H1 (cell line): Measurements from ENCODE around the gene GNAT1. TPM values are rescaled to one million over a fixed set of nuclear protein-coding genes. Genes with fewer than 3 reads are reported as not detected.

Experiments
- CBX8 ChIP-seq: fragments of 300-800, 300-1000 bp; sonication (generic); IDR thresholded peaks from 2 replicates; pipeline ENCODE4 v1.7.1; 2016; ENCODE audit warnings: low read depth, low read length, borderline replicate concordance
- CHD2 ChIP-seq: IDR thresholded peaks from 2 replicates; pipeline ENCODE4 v1.6.1; 2012; ENCODE audit warnings: low read length, improper control_type of control experiment
- EGR1 ChIP-seq: IDR thresholded peaks from 2 replicates; pipeline ENCODE4 v1.6.1; 2011; ENCODE audit warnings: low read depth, low read length, borderline replicate concordance
- EZH2 ChIP-seq: fragments of 200-600 bp; sonication (generic); IDR thresholded peaks from 2 replicates; pipeline ENCODE4 v1.7.1; 2012; ENCODE audit warnings: low read depth, mild to moderate bottlenecking, moderate library complexity, low read length, inconsistent platforms; ENCODE audit not compliant: severe bottlenecking
- FOSL1 ChIP-seq: IDR thresholded peaks from 2 replicates; pipeline ENCODE4 v1.6.1; 2011; ENCODE audit warnings: mild to moderate bottlenecking, low read depth, low read length, moderate library complexity; ENCODE audit not compliant: insufficient read depth
- HDAC2 ChIP-seq, 2 experiments: fragments of 300-600 bp in 1 of 2; sonication (generic) in 1 of 2; IDR thresholded peaks; 2 replicates each; pipeline ENCODE4 v1.6.1; 2011 to 2012; ENCODE audit warnings: low read depth in 2 of 2, low read length in 2 of 2, mild to moderate bottlenecking in 2 of 2, moderate library complexity in 2 of 2, borderline replicate concordance in 1 of 2, inconsistent platforms in 1 of 2
- KDM5A ChIP-seq: fragments of 200-600 bp; IDR thresholded peaks from 2 replicates; pipeline ENCODE4 v1.7.1; 2012; ENCODE audit warnings: mild to moderate bottlenecking, low read length, inconsistent platforms, mixed read lengths
- SAP30 ChIP-seq: fragments of 300-600 bp; sonication (generic); IDR thresholded peaks from 2 replicates; pipeline ENCODE4 v1.7.1; 2012; ENCODE audit warnings: low read length, moderate library complexity, mild to moderate bottlenecking, inconsistent platforms; ENCODE audit not compliant: insufficient read depth, insufficient replicate concordance
- SP4 ChIP-seq: IDR thresholded peaks from 2 replicates; pipeline ENCODE4 v1.6.1; 2012; ENCODE audit warnings: low read length, inconsistent platforms
- TCF12 ChIP-seq: IDR thresholded peaks from 2 replicates; pipeline ENCODE4 v1.6.1; 2011; ENCODE audit warnings: low read depth, mild to moderate bottlenecking, low read length
- polyA plus RNA-seq, 7 experiments: library from polyadenylated mRNA; depleted of rRNA in 3 of 7; stranded (reverse) in 5 of 7; unstranded in 2 of 7; fragments of >200 nt in 5 of 7; fragments of 200-250 nt in 2 of 7; gene quantifications; 1 replicate in 5 of 7; 2 replicates in 1 of 7; 4 replicates in 1 of 7; pipeline versions ENCODE4 v1.2.1 to v1.2.3, GENCODE V29; 2011 to 2013; ENCODE audit warnings: missing spikeins in 2 of 7, mixed read lengths in 2 of 7
- total RNA-seq: library from RNA; stranded (reverse); fragmentation: NEBNext Ultra II Directional; extraction: Animal tissue kit (Norgen Biotek cat#: 25700); gene quantifications from 2 replicates; pipeline ENCODE4 v1.2.1, GENCODE V29; 2021

The GNAT1 gene
- total and polyA plus RNA-seq, 2 of the 8 experiments (the other 6 are each of a cell fraction or from before 2014, with no cell fraction given) = 0.08 TPM; not detected in 1

DNA sequence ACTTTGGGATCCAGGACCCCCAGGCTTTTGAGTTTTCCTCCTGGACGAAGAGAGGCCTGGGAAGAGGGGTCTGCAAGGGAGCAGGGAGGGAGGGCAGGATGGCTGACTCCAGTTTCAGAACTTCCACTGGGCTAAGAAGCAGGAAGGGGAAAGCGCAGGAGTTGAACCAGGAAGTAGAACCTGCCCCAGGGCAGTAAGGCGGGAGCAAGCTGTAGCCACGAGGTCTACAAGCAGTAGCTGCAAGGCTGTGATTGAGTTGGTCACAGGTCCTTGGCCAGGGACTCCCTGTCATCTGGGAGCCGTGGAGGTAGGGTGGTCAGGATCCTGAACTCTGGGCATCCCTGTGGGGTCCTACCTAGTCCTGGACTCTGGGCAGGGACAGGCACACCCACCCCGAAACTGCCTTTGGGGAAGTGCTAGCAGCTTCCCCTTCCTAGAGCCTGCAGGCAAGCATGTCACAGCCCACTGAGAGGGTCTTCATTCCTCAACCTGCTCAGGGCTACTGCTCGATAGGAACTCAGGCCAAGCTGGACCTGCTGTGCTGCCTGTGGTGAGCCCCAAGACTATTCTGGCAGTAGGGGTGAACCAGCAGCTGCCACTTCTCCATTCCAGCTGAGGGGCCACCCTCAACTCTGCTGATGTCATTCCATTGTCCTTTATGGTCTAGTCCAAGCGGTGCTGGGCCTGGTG is 38.8 kb downstream of the GNAT1 start (continued):
- TF ChIP-seq FOSL1 (no peak), HDAC2 (IDR thresholded peaks at IDR 0.05; ENCODE audit: borderline replicate concordance in 1 of 2, low read depth in 2 of 2, low read length in 2 of 2) (no peak), EZH2 (no peak), CHD2 (no peak), SAP30 (no peak), EGR1 (no peak), KDM5A (no peak), CBX8 (no peak), SP4 (no peak), TCF12 (no peak)
